H1 (cell line): Measurements from ENCODE around the gene EFNA3. TPM values are rescaled to one million over a fixed set of nuclear protein-coding genes. Genes with fewer than 3 reads are reported as not detected.

Source experiments
- CTCF ChIA-PET: fragments of 300-600 bp; sonication (Branson Sonifier 250); formaldehyde crosslinking; loops from one replicate; lab custom pipeline; 2021; ENCODE audit not compliant: partially characterized antibody; lab: Charles Lee
- POLR2A ChIA-PET: fragments of 300-600 bp; sonication (Branson Sonifier 250); formaldehyde crosslinking; loops from one replicate; lab custom pipeline; 2021; ENCODE audit warnings: inconsistent platforms; ENCODE audit not compliant: partially characterized antibody; lab: Charles Lee
- DNase-seq, 2 experiments: peaks; one replicate each; pipeline versions ENCODE4 v3.0.0 to v3.0.0-alpha.2; 2010 to 2022; ENCODE audit warnings: low spot score in 2 of 2, low read depth in 1 of 2, mixed read lengths in 1 of 2
- FAIRE-seq: peaks from 2 replicates; lab custom pipeline; 2011; peaks lifted over from hg19 to GRCh38; lab: Jason Lieb, UNC
- H2AFZ ChIP-seq: 2 replicates; pipeline ENCODE4 v1.8.1; 2012; ENCODE audit warnings: low read length, inconsistent platforms
- H2AK5ac ChIP-seq: 2 replicates; pipeline ENCODE4 v1.6.1; 2013; ENCODE audit warnings: low read depth, low read length
- H2BK120ac ChIP-seq: replicated peaks from 2 replicates; pipeline ENCODE3; 2013; ENCODE audit warnings: low read depth, low read length, inconsistent platforms
- H2BK12ac ChIP-seq: 2 replicates; pipeline ENCODE4 v1.6.1; 2013; ENCODE audit warnings: low read depth, low read length
- H2BK15ac ChIP-seq: 2 replicates; pipeline ENCODE4 v1.6.1; 2013; ENCODE audit warnings: low read length
- H2BK20ac ChIP-seq: 2 replicates; pipeline ENCODE4 v1.6.1; 2013; ENCODE audit warnings: low read length
- H2BK5ac ChIP-seq: 2 replicates; pipeline ENCODE4 v1.6.1; 2013; ENCODE audit warnings: low read depth, low read length
- H3K14ac ChIP-seq: 2 replicates; pipeline ENCODE4 v1.6.1; 2013; ENCODE audit warnings: inconsistent platforms; ENCODE audit not compliant: insufficient read length
- H3K18ac ChIP-seq: 2 replicates; pipeline ENCODE4 v1.6.1; 2013; ENCODE audit warnings: low read length; ENCODE audit errors: extremely low read depth
- H3K23ac ChIP-seq: 2 replicates; pipeline ENCODE4 v1.6.1; 2013; ENCODE audit warnings: inconsistent platforms; ENCODE audit not compliant: insufficient read length
- H3K23me2 ChIP-seq: 2 replicates; pipeline ENCODE4 v1.6.1; 2013; ENCODE audit warnings: low read depth, low read length
- H3K27ac ChIP-seq: 2 replicates; pipeline ENCODE4 v1.6.1; 2011; ENCODE audit warnings: low read depth, low read length, inconsistent platforms
- H3K27me3 ChIP-seq, 4 experiments: replicated peaks in 1 of 4; 1 replicate in 1 of 4; 2 replicates in 3 of 4; pipeline versions ENCODE4 v1.6.1 to v1.8.1; 2011 to 2013; ENCODE audit warnings: low read length in 3 of 4, mild to moderate bottlenecking in 3 of 4, inconsistent platforms in 2 of 4, mixed read lengths in 2 of 4, moderate library complexity in 1 of 4; ENCODE audit not compliant: control insufficient read depth in 3 of 4, insufficient read depth in 3 of 4; ENCODE audit errors: extremely low read depth in 1 of 4
- H3K36me3 ChIP-seq, 4 experiments: 2 replicates each; pipeline versions ENCODE4 v1.6.1 to v1.8.1; 2011 to 2013; ENCODE audit warnings: mild to moderate bottlenecking in 4 of 4, low read length in 3 of 4, moderate library complexity in 2 of 4, control low read depth in 1 of 4, inconsistent platforms in 1 of 4; ENCODE audit not compliant: insufficient read depth in 4 of 4, control insufficient read depth in 2 of 4
- H3K4ac ChIP-seq: replicated peaks from 2 replicates; pipeline ENCODE3; 2013; ENCODE audit warnings: low read length, low read depth, mixed read lengths, inconsistent platforms; ENCODE audit not compliant: insufficient read length
- H3K4me1 ChIP-seq, 4 experiments: replicated peaks in 1 of 4; 1 replicate in 1 of 4; 2 replicates in 3 of 4; pipeline versions ENCODE4 v1.6.1 to v1.8.1; 2011 to 2013; ENCODE audit warnings: low read length in 3 of 4, inconsistent platforms in 2 of 4, mixed read lengths in 1 of 4; ENCODE audit not compliant: insufficient read depth in 4 of 4, control insufficient read depth in 3 of 4
- H3K4me2 ChIP-seq, 2 experiments: 2 replicates each; pipeline versions ENCODE4 v1.6.1 to v1.8.1; 2011 to 2013; ENCODE audit warnings: low read depth in 2 of 2, low read length in 2 of 2, control low read depth in 1 of 2, inconsistent platforms in 1 of 2, mild to moderate bottlenecking in 1 of 2; ENCODE audit not compliant: insufficient read depth in 1 of 2
- H3K4me3 ChIP-seq, 4 experiments: fragments of 200-600, 300-600 bp in 1 of 4; sonication (generic), shearing (Covaris generic), sonication (Bioruptor Twin) in 1 of 4; 2 replicates each; pipeline versions ENCODE4 v1.5.1 to v1.8.1; 2011 to 2016; ENCODE audit warnings: low read length in 4 of 4, low read depth in 3 of 4, control low read depth in 2 of 4, inconsistent platforms in 2 of 4, mild to moderate bottlenecking in 2 of 4, mixed read lengths in 1 of 4, moderate library complexity in 1 of 4; ENCODE audit not compliant: insufficient read depth in 2 of 4; ENCODE audit errors: extremely low read depth in 1 of 4
- H3K56ac ChIP-seq: replicated peaks from 2 replicates; pipeline ENCODE3; 2013; ENCODE audit warnings: low read depth, mild to moderate bottlenecking, mixed read lengths, low read length, inconsistent platforms; ENCODE audit not compliant: insufficient read length
- H3K79me1 ChIP-seq: 2 replicates; pipeline ENCODE4 v1.6.1; 2013; ENCODE audit warnings: low read depth, low read length, control low read depth
- H3K79me2 ChIP-seq, 2 experiments: 2 replicates each; pipeline versions ENCODE4 v1.6.1 to v1.8.1; 2012 to 2013; ENCODE audit warnings: low read length in 2 of 2, mild to moderate bottlenecking in 2 of 2, inconsistent platforms in 1 of 2; ENCODE audit not compliant: insufficient read depth in 2 of 2, control insufficient read depth in 1 of 2
- H3K9ac ChIP-seq, 4 experiments: replicated peaks in 1 of 4; 1 replicate in 1 of 4; 2 replicates in 3 of 4; pipeline versions ENCODE4 v1.6.1 to v1.8.1; 2011 to 2013; ENCODE audit warnings: low read depth in 3 of 4, low read length in 3 of 4, control low read depth in 2 of 4, mild to moderate bottlenecking in 2 of 4, moderate library complexity in 2 of 4, inconsistent platforms in 1 of 4; ENCODE audit errors: extremely low read depth in 1 of 4
- H3K9me3 ChIP-seq, 2 experiments: 2 replicates each; pipeline versions ENCODE4 v1.6.1 to v1.8.1; 2012 to 2013; ENCODE audit warnings: mild to moderate bottlenecking in 2 of 2, moderate library complexity in 2 of 2, control low read depth in 1 of 2, inconsistent platforms in 1 of 2, low read depth in 1 of 2, low read length in 1 of 2, mixed read lengths in 1 of 2; ENCODE audit not compliant: insufficient read depth in 2 of 2
- H4K20me1 ChIP-seq, 2 experiments: replicated peaks in 1 of 2; 2 replicates each; pipeline versions ENCODE3 to v1.8.1; 2011 to 2013; ENCODE audit warnings: inconsistent platforms in 2 of 2, low read length in 2 of 2, mild to moderate bottlenecking in 1 of 2; ENCODE audit not compliant: insufficient read depth in 2 of 2, control insufficient read depth in 1 of 2
- H4K5ac ChIP-seq: 2 replicates; pipeline ENCODE4 v1.6.1; 2013; ENCODE audit warnings: low read length, low read depth, mixed read lengths, inconsistent platforms; ENCODE audit not compliant: insufficient read length
- H4K8ac ChIP-seq: 2 replicates; pipeline ENCODE4 v1.8.0; 2013; ENCODE audit warnings: mild to moderate bottlenecking, moderate library complexity, low read length, inconsistent platforms; ENCODE audit not compliant: insufficient read depth; ENCODE audit errors: extremely low read depth
- H4K91ac ChIP-seq: replicated peaks from 2 replicates; pipeline ENCODE3; 2013; ENCODE audit warnings: low read length, mixed read lengths, inconsistent platforms; ENCODE audit not compliant: insufficient read length
- BRCA1 ChIP-seq: IDR thresholded peaks from 2 replicates; pipeline ENCODE4 v1.6.1; 2012; ENCODE audit warnings: low read depth, low read length, improper control_type of control experiment
- CBX5 ChIP-seq: fragments of 300-800, 300-1000 bp; sonication (generic); IDR thresholded peaks from 2 replicates; pipeline ENCODE4 v1.7.1; 2016; ENCODE audit warnings: antibody characterized with exemption, low read length, low read depth
- CEBPB ChIP-seq: IDR thresholded peaks from 2 replicates; pipeline ENCODE4 v1.6.1; 2012; ENCODE audit warnings: low read depth, low read length
- EZH2 ChIP-seq: fragments of 200-600 bp; sonication (generic); IDR thresholded peaks from 2 replicates; pipeline ENCODE4 v1.7.1; 2012; ENCODE audit warnings: low read depth, mild to moderate bottlenecking, moderate library complexity, low read length, inconsistent platforms; ENCODE audit not compliant: severe bottlenecking
- HDAC6 ChIP-seq: IDR thresholded peaks from one replicate; pipeline ENCODE4 v1.7.1; 2012; ENCODE audit warnings: low read depth, mild to moderate bottlenecking, inconsistent platforms, low read length, moderate library complexity
- KDM4A ChIP-seq: IDR thresholded peaks from one replicate; pipeline ENCODE4 v1.7.1; 2012; ENCODE audit warnings: low read depth, mild to moderate bottlenecking, moderate library complexity, low read length, inconsistent platforms; ENCODE audit not compliant: severe bottlenecking
- RBBP5 ChIP-seq: IDR thresholded peaks from 2 replicates; pipeline ENCODE4 v1.7.1; 2012; ENCODE audit warnings: low read depth, mild to moderate bottlenecking, inconsistent platforms, low read length, moderate library complexity, borderline replicate concordance
- TEAD4 ChIP-seq: IDR thresholded peaks from 2 replicates; pipeline ENCODE4 v1.6.1; 2012; ENCODE audit warnings: low read depth, low read length, inconsistent platforms, mixed read lengths
- YY1 ChIP-seq: IDR thresholded peaks from 2 replicates; pipeline ENCODE4 v1.6.1; 2011; ENCODE audit warnings: low read depth, mild to moderate bottlenecking, low read length
- WGBS, 2 experiments: shearing (Covaris generic) in 1 of 2; methylation state at CpG; one replicate each; pipeline versions ENCODE4 v1.1.6 to v1.1.7; 2013 to 2015; ENCODE audit warnings: low lambda C conversion rate in 2 of 2, mixed read lengths in 2 of 2, inconsistent platforms in 1 of 2, low coverage in 1 of 2, missing lambda C conversion rate in 1 of 2; ENCODE audit not compliant: insufficient replicate concordance in 2 of 2, insufficient coverage in 1 of 2, insufficient read length in 1 of 2; ENCODE audit errors: extremely low coverage in 1 of 2, missing lambda C conversion rate in 1 of 2; 5-methylcytosine and 5-hydroxymethylcytosine counted together
- polyA plus RNA-seq, 7 experiments: library from polyadenylated mRNA; depleted of rRNA in 3 of 7; stranded (reverse) in 5 of 7; unstranded in 2 of 7; fragments of >200 nt in 5 of 7; fragments of 200-250 nt in 2 of 7; gene quantifications; 1 replicate in 5 of 7; 2 replicates in 1 of 7; 4 replicates in 1 of 7; pipeline versions ENCODE4 v1.2.1 to v1.2.3, GENCODE V29; 2011 to 2013; ENCODE audit warnings: missing spikeins in 2 of 7, mixed read lengths in 2 of 7
- total RNA-seq: library from RNA; stranded (reverse); fragmentation: NEBNext Ultra II Directional; extraction: Animal tissue kit (Norgen Biotek cat#: 25700); gene quantifications from 2 replicates; pipeline ENCODE4 v1.2.1, GENCODE V29; 2021
- TF ChIP-seq, protein P1 (sequence below): IDR thresholded peaks from 2 replicates; pipeline ENCODE4 v1.6.1; 2012; ENCODE audit warnings: inconsistent platforms

Gene EFNA3
- total and polyA plus RNA-seq, 2 of the 8 experiments (the other 6 are each of a cell fraction or from before 2014, with no cell fraction given): 10.8 to 13.8 TPM

DNA sequence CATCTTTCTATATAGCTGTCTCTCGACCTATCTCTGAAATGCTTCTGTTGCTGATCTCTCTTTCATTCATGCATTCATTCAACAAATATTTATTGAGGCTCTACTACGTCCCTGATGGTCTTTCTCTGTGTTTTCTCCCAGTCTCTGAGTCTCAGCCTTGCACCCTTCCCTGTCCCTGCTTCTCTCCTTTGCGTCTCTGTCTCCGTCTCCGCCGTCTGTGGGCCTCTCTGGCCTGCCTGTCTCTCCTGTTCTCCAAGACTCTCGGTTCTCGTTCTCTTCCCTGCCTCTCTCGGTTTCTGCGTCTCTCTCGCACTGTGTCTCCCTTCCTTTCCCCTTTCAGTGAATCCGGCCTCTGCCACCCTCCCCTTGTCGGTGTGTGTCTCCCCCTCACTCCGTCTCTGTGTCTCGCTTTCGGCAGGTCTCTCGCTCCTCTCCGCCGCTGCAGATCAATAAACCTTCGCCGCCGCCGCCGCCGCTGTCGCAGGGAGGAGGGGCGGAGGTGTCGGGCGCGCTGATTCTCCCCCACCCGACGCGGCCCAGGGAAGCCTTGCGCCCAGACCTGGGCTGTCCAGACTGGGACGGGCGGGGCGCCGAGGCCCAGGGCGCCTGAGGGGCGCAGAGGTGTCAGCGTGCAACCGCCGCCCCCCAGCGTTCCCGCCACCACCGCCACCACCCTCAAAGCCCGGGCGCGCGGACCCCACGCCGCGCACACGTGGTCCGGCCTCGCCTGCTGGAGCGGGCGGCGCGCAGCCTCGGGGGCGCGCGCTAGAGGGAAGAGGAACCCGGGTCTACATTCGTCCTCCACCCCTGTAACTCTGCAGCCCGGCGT lies 3.0 kb downstream of the EFNA3 start:
- H2BK15ac ChIP-seq: no peak overlapping the region; the same call in 1 of the 2 replicates
- H2AK5ac ChIP-seq: 0 out of 2 replicates have a peak overlapping the region, but pooled peaks have one; percentile 32
- peaks cover 21% of the 10 kb centered on the region; the same call in 1 of the 2 replicates for H3K23me2 ChIP-seq
- peak overlapping the region; percentile 57 to 77 (median 64) for H3K4me3 ChIP-seq
- H2BK20ac ChIP-seq: 0 out of 2 replicates have a peak overlapping the region, but pooled peaks have one; percentile 48
- no peak overlapping the region for H2AFZ ChIP-seq
- no peaks in the 10 kb centered on the region for H3K9me3 ChIP-seq
- H3K79me1 ChIP-seq: no peaks in the 10 kb centered on the region
- H3K79me2 ChIP-seq: no peaks in the 10 kb centered on the region
- peaks cover 0 to 16% of the 10 kb centered on the region in 2 experiments for H4K20me1 ChIP-seq
- peak overlapping the region; percentile 93 to 95 for H3K4me2 ChIP-seq
- H4K8ac ChIP-seq: no peak overlapping the region
- H4K5ac ChIP-seq: no peak overlapping the region
- H2BK5ac ChIP-seq: no peak overlapping the region
- 6% methylated on average over 45 of the region's 68 CpGs; no CpG with 5 or more reads in 1 of the 2 experiments for WGBS, 2 experiments
- no peak overlapping the region for H3K14ac ChIP-seq
- H3K9ac ChIP-seq: peak overlapping the region in 1 of 4 experiments; percentile 7; a peak in 1 of 7 replicates
- H3K18ac ChIP-seq: no peak overlapping the region; the same call in 1 of the 2 replicates
- H3K56ac ChIP-seq: no peak overlapping the region
- H3K36me3 ChIP-seq: no peaks in the 10 kb centered on the region
- peak in 1 of 2 experiments; percentile 71 for DNase-seq
- H3K4me1 ChIP-seq: peaks cover 0 to 51% (median 27%) of the 10 kb centered on the region in 4 experiments; a peak in 6 of 7 replicates
- ChIA-PET POLR2A (interaction anchor here (0.7 to 2.6 kb wide), 14 partner anchors 11 to 212 kb away, joined by 3 to 21 read pairs (median 4); partner anchors contain the start of genes EFNA4, KCNN3, KRTCAP2 and PBXIP1), CTCF (interaction anchor here (0.8 to 33.9 kb wide), 10 partner anchors 10 to 93 kb away, joined by 3 to 907 read pairs (median 14); partner anchors contain the start of genes ADAM15, EFNA4 and KRTCAP2)
- 0 out of 2 replicates have a peak overlapping the region, but pooled peaks have one; percentile 19 for H2BK12ac ChIP-seq
- H3K23ac ChIP-seq: no peak overlapping the region
- H4K91ac ChIP-seq: no peak overlapping the region
- H3K27ac ChIP-seq: no peak overlapping the region
- no peak overlapping the region for H2BK120ac ChIP-seq
- H3K4ac ChIP-seq: no peak overlapping the region
- H3K27me3 ChIP-seq: peaks cover 49 to 67% (median 64%) of the 10 kb centered on the region in 4 experiments
- FAIRE-seq: no peak
- TF ChIP-seq YY1 (no peak), BRCA1 (no peak), TEAD4 (no peak), CBX5 (no peak), CEBPB (no peak), EZH2 (no peak), KDM4A (no peak), RBBP5 (no peak), HDAC6 (no peak)
- TF ChIP-seq, protein P1, sequence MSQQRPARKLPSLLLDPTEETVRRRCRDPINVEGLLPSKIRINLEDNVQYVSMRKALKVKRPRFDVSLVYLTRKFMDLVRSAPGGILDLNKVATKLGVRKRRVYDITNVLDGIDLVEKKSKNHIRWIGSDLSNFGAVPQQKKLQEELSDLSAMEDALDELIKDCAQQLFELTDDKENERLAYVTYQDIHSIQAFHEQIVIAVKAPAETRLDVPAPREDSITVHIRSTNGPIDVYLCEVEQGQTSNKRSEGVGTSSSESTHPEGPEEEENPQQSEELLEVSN: peak; percentile 56; the same call in 1 of the 2 replicates
